ENCODE data around the gene URGCP. TPM values are rescaled to one million over a fixed set of nuclear protein-coding genes. Genes with fewer than 3 reads are reported as not detected.

Gene URGCP
- total and polyA plus RNA-seq, 10 of the 15 experiments (the other 5 are each of a cell fraction or from before 2014, with no cell fraction given), result 2.0 to 29.7 (median 17.5) TPM

DNA sequence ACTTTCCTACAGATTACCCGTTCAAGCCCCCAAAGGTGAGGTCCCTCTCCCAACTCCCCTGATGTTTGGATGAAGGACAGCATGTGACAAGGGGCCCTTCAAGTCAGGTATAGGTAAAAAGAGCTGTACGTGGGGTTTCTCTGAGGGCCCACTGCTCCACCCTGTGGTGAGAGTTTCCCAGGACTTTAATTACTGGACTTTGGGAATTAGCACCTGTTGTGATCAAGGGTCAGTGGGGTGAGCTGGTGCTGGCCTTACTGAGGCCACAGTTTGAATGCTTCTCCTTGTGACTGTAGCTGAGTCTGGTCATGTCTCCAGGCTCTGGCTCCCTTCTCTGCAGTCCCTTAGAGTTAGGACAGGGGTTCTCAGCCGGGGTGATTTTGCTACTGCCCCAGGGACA lies 36.6 kb upstream of the URGCP start:
- DNase-seq (ENCODE audit: low read depth, low spot score) (no peak), FAIRE-seq (no peak), ATAC-seq (no peak)
- H3K4me3 ChIP-seq, result no peak overlapping the region
- POLR2A ChIA-PET, result interaction anchor here (0.5 kb wide), 1 partner anchor 58 kb away, joined by 3 read pairs; no protein-coding TSS in a partner anchor
- H3K27me3 ChIP-seq (replicated peaks in 1 of 2; ENCODE audit: control insufficient read depth in 2 of 2, insufficient read depth in 2 of 2, low read length in 1 of 2), result no peaks in the 10 kb centered on the region
- SMC1A ChIA-PET (ENCODE audit: uncharacterized antibody, unreplicated experiment), result interaction anchor here (0.6 to 0.7 kb wide), 2 partner anchors 15 to 33 kb away, joined by 3 read pairs; no protein-coding TSS in a partner anchor
- in situ Hi-C loops (cut with MboI) (no loop called here), intact Hi-C loops (cut with micrococcal nuclease; ENCODE audit: unreplicated experiment) (no loop called here)
- no peaks in the 10 kb centered on the region for H4K20me1 ChIP-seq (ENCODE audit: control insufficient read depth, insufficient read depth)
- CTCF ChIA-PET, result interaction anchor here (0.7 kb wide), 2 partner anchors 337 to 592 kb away, joined by 3 read pairs; no protein-coding TSS in a partner anchor
- 100% methylated on average over 3 of the region's 3 CpGs for WGBS (ENCODE audit: insufficient coverage, insufficient replicate concordance, low lambda C conversion rate, missing lambda C conversion rate)
- no peak overlapping the region for H3K27ac ChIP-seq (ENCODE audit: control insufficient read depth, insufficient read depth)
- TF ChIP-seq, protein P1, sequence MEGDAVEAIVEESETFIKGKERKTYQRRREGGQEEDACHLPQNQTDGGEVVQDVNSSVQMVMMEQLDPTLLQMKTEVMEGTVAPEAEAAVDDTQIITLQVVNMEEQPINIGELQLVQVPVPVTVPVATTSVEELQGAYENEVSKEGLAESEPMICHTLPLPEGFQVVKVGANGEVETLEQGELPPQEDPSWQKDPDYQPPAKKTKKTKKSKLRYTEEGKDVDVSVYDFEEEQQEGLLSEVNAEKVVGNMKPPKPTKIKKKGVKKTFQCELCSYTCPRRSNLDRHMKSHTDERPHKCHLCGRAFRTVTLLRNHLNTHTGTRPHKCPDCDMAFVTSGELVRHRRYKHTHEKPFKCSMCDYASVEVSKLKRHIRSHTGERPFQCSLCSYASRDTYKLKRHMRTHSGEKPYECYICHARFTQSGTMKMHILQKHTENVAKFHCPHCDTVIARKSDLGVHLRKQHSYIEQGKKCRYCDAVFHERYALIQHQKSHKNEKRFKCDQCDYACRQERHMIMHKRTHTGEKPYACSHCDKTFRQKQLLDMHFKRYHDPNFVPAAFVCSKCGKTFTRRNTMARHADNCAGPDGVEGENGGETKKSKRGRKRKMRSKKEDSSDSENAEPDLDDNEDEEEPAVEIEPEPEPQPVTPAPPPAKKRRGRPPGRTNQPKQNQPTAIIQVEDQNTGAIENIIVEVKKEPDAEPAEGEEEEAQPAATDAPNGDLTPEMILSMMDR (IDR thresholded peaks at IDR 0.05 in 2 of 3, conservative IDR thresholded peaks at IDR 0.05 in 1 of 3; ENCODE audit: control insufficient read depth in 2 of 3, extremely low read depth in 1 of 3, insufficient read depth in 1 of 3, low read depth in 3 of 3, low read length in 3 of 3), result peak in 1 of 3 experiments; percentile 6; a peak in 1 of 6 replicates
- TF ChIP-seq, protein P2, sequence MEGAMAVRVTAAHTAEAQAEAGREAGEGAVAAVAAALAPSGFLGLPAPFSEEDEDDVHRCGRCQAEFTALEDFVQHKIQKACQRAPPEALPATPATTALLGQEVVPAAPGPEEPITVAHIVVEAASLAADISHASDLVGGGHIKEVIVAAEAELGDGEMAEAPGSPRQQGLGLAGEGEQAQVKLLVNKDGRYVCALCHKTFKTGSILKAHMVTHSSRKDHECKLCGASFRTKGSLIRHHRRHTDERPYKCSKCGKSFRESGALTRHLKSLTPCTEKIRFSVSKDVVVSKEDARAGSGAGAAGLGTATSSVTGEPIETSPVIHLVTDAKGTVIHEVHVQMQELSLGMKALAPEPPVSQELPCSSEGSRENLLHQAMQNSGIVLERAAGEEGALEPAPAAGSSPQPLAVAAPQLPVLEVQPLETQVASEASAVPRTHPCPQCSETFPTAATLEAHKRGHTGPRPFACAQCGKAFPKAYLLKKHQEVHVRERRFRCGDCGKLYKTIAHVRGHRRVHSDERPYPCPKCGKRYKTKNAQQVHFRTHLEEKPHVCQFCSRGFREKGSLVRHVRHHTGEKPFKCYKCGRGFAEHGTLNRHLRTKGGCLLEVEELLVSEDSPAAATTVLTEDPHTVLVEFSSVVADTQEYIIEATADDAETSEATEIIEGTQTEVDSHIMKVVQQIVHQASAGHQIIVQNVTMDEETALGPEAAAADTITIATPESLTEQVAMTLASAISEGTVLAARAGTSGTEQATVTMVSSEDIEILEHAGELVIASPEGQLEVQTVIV (IDR thresholded peaks at IDR 0.05; ENCODE audit: borderline replicate concordance, partially characterized antibody), result no peak
- H3K4me1 ChIP-seq (ENCODE audit: control insufficient read depth, insufficient read depth, low read length), result no peaks in the 10 kb centered on the region
- H3K9me3 ChIP-seq (replicated peaks; ENCODE audit: control insufficient read depth, insufficient read depth, low read length), result no peaks in the 10 kb centered on the region
- H2AFZ ChIP-seq (ENCODE audit: control insufficient read depth, low read depth, low read length), result no peak overlapping the region
- RAD21 ChIA-PET (ENCODE audit: unreplicated experiment), result no interaction called here
- BruUV-seq (replicated peaks), result no TSS peak
- H3K4me2 ChIP-seq (ENCODE audit: control insufficient read depth, insufficient read depth), result no peak overlapping the region
- no peak overlapping the region for H3K9ac ChIP-seq (ENCODE audit: control insufficient read depth, insufficient read depth, low read length)
- no peaks in the 10 kb centered on the region; a peak in 1 of 4 replicates for H3K36me3 ChIP-seq (ENCODE audit: control insufficient read depth in 2 of 2, insufficient read depth in 2 of 2, low read length in 1 of 2)
- no peaks in the 10 kb centered on the region for H3K79me2 ChIP-seq (ENCODE audit: control insufficient read depth, insufficient read depth, low read length)
